Endothelial cell of umbilical vein (primary cell): Measurements from ENCODE around the gene CFAP77. TPM values are rescaled to one million over a fixed set of nuclear protein-coding genes. Genes with fewer than 3 reads are reported as not detected.

Experiments used
- BruUV-seq: library from RNA; stranded (reverse); fragments of 400-500 nt; replicated peaks from 2 replicates; lab custom pipeline; 2021; lab: Mats Ljungman, UMichigan
- CTCF ChIA-PET: fragments of 300-600, 350-600 bp; sonication (Branson Sonifier 250); formaldehyde crosslinking; loops from one replicate; lab custom pipeline; 2021; ENCODE audit warnings: antibody characterized with exemption, inconsistent platforms; lab: Charles Lee
- POLR2A ChIA-PET: fragments of 300-600, 350-600 bp; sonication (Branson Sonifier 250); formaldehyde crosslinking; loops from one replicate; lab custom pipeline; 2021; ENCODE audit warnings: antibody characterized with exemption, inconsistent platforms; lab: Charles Lee
- DNase-seq: peaks from one replicate; pipeline ENCODE4 v3.0.0-alpha.2; 2011; ENCODE audit warnings: low read depth, low spot score
- FAIRE-seq: peaks from 2 replicates; lab custom pipeline; 2011; peaks lifted over from hg19 to GRCh38; lab: Jason Lieb, UNC
- H2AFZ ChIP-seq: 2 replicates; pipeline ENCODE4 v1.6.0; 2012; ENCODE audit warnings: low read depth, low read length, control low read depth, inconsistent platforms
- H3K27ac ChIP-seq: 2 replicates; pipeline ENCODE4 v1.5.1; 2011; ENCODE audit warnings: low read depth, mild to moderate bottlenecking, control low read depth, low read length, moderate library complexity; ENCODE audit not compliant: insufficient read depth
- H3K27me3 ChIP-seq, 2 experiments: 2 replicates each; pipeline versions ENCODE4 v1.6.0 to v1.6.1; 2011; ENCODE audit warnings: low read length in 2 of 2, mixed read lengths in 1 of 2; ENCODE audit not compliant: control insufficient read depth in 2 of 2, insufficient read depth in 2 of 2
- H3K36me3 ChIP-seq, 2 experiments: 2 replicates in 1 of 2; 3 replicates in 1 of 2; pipeline ENCODE4 v1.5.1; 2011; ENCODE audit warnings: low read length in 2 of 2, mild to moderate bottlenecking in 1 of 2, moderate library complexity in 1 of 2; ENCODE audit not compliant: control insufficient read depth in 2 of 2, insufficient read depth in 2 of 2; ENCODE audit errors: extremely low read depth in 1 of 2
- H3K4me1 ChIP-seq: 3 replicates; pipeline ENCODE4 v1.5.1; 2011; ENCODE audit warnings: mild to moderate bottlenecking, low read length; ENCODE audit not compliant: control insufficient read depth, insufficient read depth; ENCODE audit errors: extremely low read depth
- H3K4me2 ChIP-seq: 2 replicates; pipeline ENCODE4 v1.6.1; 2011; ENCODE audit warnings: low read length, control low read depth, mixed read lengths; ENCODE audit not compliant: insufficient read depth
- H3K4me3 ChIP-seq, 3 experiments: fragments of 200-600 bp in 1 of 3; sonication (generic), shearing (Covaris generic) in 1 of 3; replicated peaks in 1 of 3; 2 replicates each; pipeline ENCODE4 v1.5.1; 2011 to 2016; ENCODE audit warnings: control low read depth in 3 of 3, low read length in 3 of 3, mild to moderate bottlenecking in 2 of 3, inconsistent platforms in 1 of 3, low read depth in 1 of 3, moderate library complexity in 1 of 3; ENCODE audit not compliant: insufficient read depth in 1 of 3
- H3K79me2 ChIP-seq: 2 replicates; pipeline ENCODE4 v1.6.0; 2012; ENCODE audit warnings: low read length, inconsistent platforms; ENCODE audit not compliant: control insufficient read depth, insufficient read depth
- H3K9ac ChIP-seq: replicated peaks from 2 replicates; pipeline ENCODE3; 2011; ENCODE audit warnings: low read length, control low read depth; ENCODE audit not compliant: insufficient read depth; ENCODE audit errors: extremely low read depth
- H3K9me1 ChIP-seq: replicated peaks from 3 replicates; pipeline ENCODE4 v1.6.0; 2011; ENCODE audit warnings: mild to moderate bottlenecking, low read length; ENCODE audit not compliant: control insufficient read depth, insufficient read depth; ENCODE audit errors: extremely low read depth
- H3K9me3 ChIP-seq: replicated peaks from 2 replicates; pipeline ENCODE4 v1.5.1; 2012; ENCODE audit warnings: low read length, inconsistent platforms; ENCODE audit not compliant: control insufficient read depth, insufficient read depth
- H4K20me1 ChIP-seq: replicated peaks from 2 replicates; pipeline ENCODE3; 2011; ENCODE audit warnings: mild to moderate bottlenecking, low read length; ENCODE audit not compliant: control insufficient read depth, insufficient read depth; ENCODE audit errors: extremely low read depth
- CTCF ChIP-seq, 2 donors: IDR thresholded peaks; 1 replicate in 1 of 2; 2 replicates in 1 of 2; pipeline ENCODE4 v1.5.1; 2011; ENCODE audit warnings: low read length in 2 of 2, mild to moderate bottlenecking in 2 of 2, moderate library complexity in 2 of 2, control low read depth in 1 of 2, inconsistent platforms in 1 of 2, low read depth in 1 of 2; ENCODE audit not compliant: insufficient read depth in 1 of 2; ENCODE audit errors: extremely low read depth in 1 of 2
- GATA2 ChIP-seq: IDR thresholded peaks from 2 replicates; pipeline ENCODE4 v1.7.0; 2011; ENCODE audit warnings: low read depth, mild to moderate bottlenecking, moderate library complexity, mixed read lengths, low read length; ENCODE audit not compliant: insufficient read length, insufficient read depth
- dilution Hi-C: fragments of 300-500 bp; cut with MboI; formaldehyde crosslinking; loops from one replicate; pipeline ENCODE4 v1.15.0; 2019; ENCODE audit warnings: low sequenced_read_pairs; ENCODE audit not compliant: extremely low pct_ligation_motif_present
- intact Hi-C: fragments of 100-400 bp; cut with micrococcal nuclease; formaldehyde crosslinking; loops from one replicate; pipeline ENCODE4 v1.10.0; 2022
- polyA plus RNA-seq, 4 experiments: library from polyadenylated mRNA; depleted of rRNA in 3 of 4; stranded (reverse) in 3 of 4; unstranded in 1 of 4; fragments of >200 nt; gene quantifications; 2 replicates each; pipeline versions ENCODE4 v1.2.1 to v1.2.3, GENCODE V29; 2011 to 2012; ENCODE audit warnings: missing spikeins in 1 of 4
- total RNA-seq: library from RNA; stranded (reverse); gene quantifications from 2 replicates; pipeline ENCODE4 v1.2.3, GENCODE V29; 2021

The CFAP77 gene
- total and polyA plus RNA-seq, 2 donors (not counting 3 experiments of a cell fraction or from before 2014, with no cell fraction given): not detected

GRCh38 chr9:132588501-132589147 lies 178.6 kb downstream of the CFAP77 start:
- no TSS peak for BruUV-seq
- intact Hi-C loops (no loop called here), dilution Hi-C loops (no loop called here)
- H4K20me1 ChIP-seq: no peaks in the 10 kb centered on the region
- H3K9ac ChIP-seq: no peak overlapping the region
- DNase-seq (no peak), FAIRE-seq (no peak)
- no peaks in the 10 kb centered on the region for H3K36me3 ChIP-seq
- CTCF ChIA-PET: no interaction called here
- no peak overlapping the region for H2AFZ ChIP-seq
- TF ChIP-seq CTCF (IDR thresholded peaks at IDR 0.05; ENCODE audit: extremely low read depth in 1 of 2, insufficient read depth in 1 of 2, low read depth in 1 of 2, low read length in 2 of 2): no peak
- no peak for TF ChIP-seq GATA2
- H3K9me1 ChIP-seq: no peaks in the 10 kb centered on the region
- H3K9me3 ChIP-seq: no peaks in the 10 kb centered on the region
- H3K79me2 ChIP-seq: no peaks in the 10 kb centered on the region
- peaks cover 5% of the 10 kb centered on the region for H3K4me1 ChIP-seq
- H3K4me3 ChIP-seq: no peak overlapping the region
- POLR2A ChIA-PET: no interaction called here
- H3K27me3 ChIP-seq: peaks cover 80 to 85% of the 10 kb centered on the region in 2 experiments
- no peak overlapping the region for H3K4me2 ChIP-seq
- no peak overlapping the region for H3K27ac ChIP-seq
